Natural killer cell (primary cell): ENCODE measurements around the gene KRT26. TPM values are rescaled to one million over a fixed set of nuclear protein-coding genes. Genes with fewer than 3 reads are reported as not detected.

Experiments used
- ATAC-seq, 3 donors: fragments of 150-1000 bp in 2 of 3; fragments of 200-7000 bp in 1 of 3; cut with Tn5 transposase; 1 replicate in 1 of 3; 2 replicates in 2 of 3; pipeline ENCODE4 v1.10.0; 2021; ENCODE audit warnings: mild to moderate bottlenecking in 2 of 3, moderate library complexity in 2 of 3
- DNase-seq, 2 donors: peaks; one replicate each; pipeline versions ENCODE4 v3.0.0 to v3.0.0-alpha.2; 2013 to 2021; ENCODE audit warnings: mixed read lengths in 1 of 2
- H3K27ac ChIP-seq: one replicate; pipeline ENCODE4 v1.5.1; 2013; ENCODE audit warnings: mild to moderate bottlenecking, low read length
- H3K27me3 ChIP-seq: one replicate; pipeline ENCODE4 v1.6.1; 2013; ENCODE audit warnings: low read length; ENCODE audit not compliant: control insufficient read depth, insufficient read depth
- H3K36me3 ChIP-seq: one replicate; pipeline ENCODE4 v1.6.1; 2013; ENCODE audit warnings: low read length; ENCODE audit not compliant: control insufficient read depth, insufficient read depth
- H3K4me1 ChIP-seq: one replicate; pipeline ENCODE4 v1.6.1; 2013; ENCODE audit warnings: low read length; ENCODE audit not compliant: control insufficient read depth, insufficient read depth
- H3K4me3 ChIP-seq: one replicate; pipeline ENCODE4 v1.5.1; 2013; ENCODE audit warnings: low read length
- H3K9me3 ChIP-seq: one replicate; pipeline ENCODE4 v1.6.1; 2013; ENCODE audit warnings: low read length; ENCODE audit not compliant: control insufficient read depth, insufficient read depth
- H3K27ac Mint-ChIP-seq, 2 donors: one replicate each; pipeline ENCODE4 v1.8.0; 2022; ENCODE audit warnings: mild to moderate bottlenecking in 2 of 2, mixed read lengths in 2 of 2, moderate library complexity in 1 of 2
- H3K27me3 Mint-ChIP-seq, 2 donors: one replicate each; pipeline ENCODE4 v1.8.0; 2022; ENCODE audit warnings: low read depth in 2 of 2, mixed read lengths in 2 of 2
- H3K36me3 Mint-ChIP-seq: one replicate; pipeline ENCODE4 v1.8.0; 2022; ENCODE audit warnings: mixed read lengths
- H3K4me1 Mint-ChIP-seq, 2 donors: one replicate each; pipeline ENCODE4 v1.8.0; 2022; ENCODE audit warnings: mixed read lengths in 2 of 2
- H3K4me3 Mint-ChIP-seq: one replicate; pipeline ENCODE4 v1.8.0; 2022; ENCODE audit warnings: mild to moderate bottlenecking, moderate library complexity, mixed read lengths
- H3K9me3 Mint-ChIP-seq, 2 donors: one replicate each; pipeline ENCODE4 v1.8.0; 2022; ENCODE audit warnings: mixed read lengths in 2 of 2
- WGBS: methylation state at CpG from one replicate; pipeline ENCODE4 v1.1.7; 2013; ENCODE audit warnings: missing lambda C conversion rate; ENCODE audit not compliant: insufficient coverage; 5-methylcytosine and 5-hydroxymethylcytosine counted together
- intact Hi-C: fragments of 100-400 bp; cut with micrococcal nuclease; formaldehyde crosslinking; loops from one replicate; pipeline ENCODE4 v1.14.2; 2022
- total RNA-seq, 4 donors: library from RNA; stranded (reverse); fragments of 120-200 nt in 1 of 4; gene quantifications; one replicate each; pipeline versions ENCODE4 v1.2.3 to v1.2.4, GENCODE V29; 2013 to 2022
- TF ChIP-seq, protein P1 (sequence below): fragments of 200-600 bp; IDR thresholded peaks from one replicate; pipeline ENCODE4 v1.8.0; 2022; ENCODE audit warnings: antibody characterized with exemption

The KRT26 gene
- total RNA-seq, 3 donors from 2014 or later (not counting 1 experiment from before 2014, with no cell fraction given), result not detected

DNA sequence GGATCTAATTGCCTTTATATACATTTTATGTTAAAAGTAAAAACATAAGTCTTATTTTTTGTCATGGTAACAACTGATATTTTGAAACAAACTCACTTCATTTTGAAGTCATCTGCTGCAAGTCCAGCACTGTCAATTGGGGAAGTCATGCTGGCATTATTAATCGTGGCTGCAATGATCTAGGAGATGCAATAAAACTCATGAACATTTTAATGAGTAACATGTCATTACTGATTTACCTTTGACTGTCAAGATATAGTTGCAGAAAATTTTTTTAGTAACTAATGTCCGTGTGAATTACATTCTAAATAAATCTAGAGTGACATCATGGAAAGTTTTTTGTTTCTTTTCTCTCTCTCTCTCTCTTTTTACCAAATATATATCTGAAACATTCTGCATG, 51.1 kb downstream of the KRT26 start:
- no peaks in the 10 kb centered on the region for H3K36me3 ChIP-seq

DNA sequence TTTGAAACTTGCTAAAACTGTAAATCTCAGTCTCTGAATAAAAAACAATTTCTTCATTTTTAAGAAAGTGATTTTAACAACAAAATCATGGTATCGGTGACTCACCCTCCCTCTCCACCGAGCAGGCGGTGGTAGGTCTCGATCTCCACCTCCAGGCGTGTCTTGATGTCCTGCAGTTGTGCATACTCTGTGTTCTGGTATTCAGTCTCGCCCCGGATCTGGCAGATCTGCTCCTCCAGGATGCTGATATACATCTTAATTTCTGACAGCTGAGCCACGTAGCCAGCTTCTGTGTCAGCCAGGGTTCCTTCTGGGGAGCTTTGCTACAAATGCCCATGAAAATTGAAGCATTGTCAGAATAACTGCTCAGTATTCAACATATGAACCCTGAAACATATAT, 53.1 kb downstream of the KRT26 start:
- Mint-ChIP-seq H3K27me3 (peaks cover 38 to 51% of the 10 kb centered on the region in 2 donors), H3K36me3 (no peaks in the 10 kb centered on the region), H3K4me1 (no peaks in the 10 kb centered on the region), H3K9me3 (no peaks in the 10 kb centered on the region), H3K4me3 (no peak overlapping the region), H3K27ac (no peak overlapping the region)
- intact Hi-C loops, result no loop called here
- ATAC-seq (no peak), DNase-seq (no peak)
- H3K36me3 ChIP-seq, result no peaks in the 10 kb centered on the region
- no peaks in the 10 kb centered on the region for H3K4me1 ChIP-seq
- no peak overlapping the region for H3K27ac ChIP-seq
- WGBS, result 67% methylated on average over 8 of the region's 8 CpGs
- no peak overlapping the region for H3K4me3 ChIP-seq
- TF ChIP-seq, protein P1, sequence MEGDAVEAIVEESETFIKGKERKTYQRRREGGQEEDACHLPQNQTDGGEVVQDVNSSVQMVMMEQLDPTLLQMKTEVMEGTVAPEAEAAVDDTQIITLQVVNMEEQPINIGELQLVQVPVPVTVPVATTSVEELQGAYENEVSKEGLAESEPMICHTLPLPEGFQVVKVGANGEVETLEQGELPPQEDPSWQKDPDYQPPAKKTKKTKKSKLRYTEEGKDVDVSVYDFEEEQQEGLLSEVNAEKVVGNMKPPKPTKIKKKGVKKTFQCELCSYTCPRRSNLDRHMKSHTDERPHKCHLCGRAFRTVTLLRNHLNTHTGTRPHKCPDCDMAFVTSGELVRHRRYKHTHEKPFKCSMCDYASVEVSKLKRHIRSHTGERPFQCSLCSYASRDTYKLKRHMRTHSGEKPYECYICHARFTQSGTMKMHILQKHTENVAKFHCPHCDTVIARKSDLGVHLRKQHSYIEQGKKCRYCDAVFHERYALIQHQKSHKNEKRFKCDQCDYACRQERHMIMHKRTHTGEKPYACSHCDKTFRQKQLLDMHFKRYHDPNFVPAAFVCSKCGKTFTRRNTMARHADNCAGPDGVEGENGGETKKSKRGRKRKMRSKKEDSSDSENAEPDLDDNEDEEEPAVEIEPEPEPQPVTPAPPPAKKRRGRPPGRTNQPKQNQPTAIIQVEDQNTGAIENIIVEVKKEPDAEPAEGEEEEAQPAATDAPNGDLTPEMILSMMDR, result no peak
- no peaks in the 10 kb centered on the region for H3K9me3 ChIP-seq
- peaks cover 3% of the 10 kb centered on the region for H3K27me3 ChIP-seq

More for the DNA sequence above, 51.1 kb downstream of the KRT26 start:
- Histone ChIP-seq H3K4me1 (no peaks in the 10 kb centered on the region), H3K27me3 (peaks cover 3% of the 10 kb centered on the region), H3K4me3 (no peak overlapping the region), H3K9me3 (no peaks in the 10 kb centered on the region), H3K27ac (no peak overlapping the region)
- no peak overlapping the region for H3K4me3 Mint-ChIP-seq
- no peaks in the 10 kb centered on the region for H3K36me3 Mint-ChIP-seq
- H3K4me1 Mint-ChIP-seq, result no peaks in the 10 kb centered on the region
- 63% methylated on average over 1 of the region's 2 CpGs for WGBS
- no peaks in the 10 kb centered on the region for H3K9me3 Mint-ChIP-seq
- ATAC-seq, result no peak
- no peak overlapping the region for H3K27ac Mint-ChIP-seq
- no peak for DNase-seq
- intact Hi-C loops, result no loop called here
- H3K27me3 Mint-ChIP-seq, result peaks cover 35 to 48% of the 10 kb centered on the region in 2 donors
- TF ChIP-seq, protein P1, result no peak

DNA sequence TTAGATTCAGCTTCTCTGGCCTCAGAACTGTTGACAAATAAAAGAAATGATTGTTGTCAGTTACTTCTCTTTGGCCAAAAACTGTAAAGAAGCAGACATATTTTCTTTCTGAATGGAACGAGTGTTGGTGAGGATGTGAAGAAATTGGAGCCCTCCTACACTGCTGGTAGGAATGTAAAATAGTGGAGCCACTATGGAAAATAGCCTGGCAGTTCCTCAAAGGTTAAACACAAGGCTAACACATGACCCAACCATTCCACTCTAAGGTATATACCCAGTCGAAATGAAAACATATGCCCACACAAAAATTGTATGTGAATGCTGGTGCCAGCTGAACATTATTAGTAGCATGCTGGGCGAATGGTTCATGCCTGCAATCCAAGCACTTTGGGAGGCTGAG, 54.2 kb downstream of the KRT26 start:
- Mint-ChIP-seq H3K36me3 (no peaks in the 10 kb centered on the region), H3K27me3 (peaks cover 28 to 39% of the 10 kb centered on the region in 2 donors), H3K4me1 (no peaks in the 10 kb centered on the region), H3K9me3 (no peaks in the 10 kb centered on the region), H3K27ac (no peak overlapping the region), H3K4me3 (no peak overlapping the region)
- intact Hi-C loops, result no loop called here
- TF ChIP-seq, protein P1, result no peak
- ATAC-seq, result no peak
- Histone ChIP-seq H3K4me1 (no peaks in the 10 kb centered on the region), H3K9me3 (no peaks in the 10 kb centered on the region), H3K36me3 (no peaks in the 10 kb centered on the region), H3K4me3 (no peak overlapping the region), H3K27ac (no peak overlapping the region), H3K27me3 (peaks cover 3% of the 10 kb centered on the region)
- DNase-seq, result no peak
- 73% methylated on average over 3 of the region's 3 CpGs for WGBS

Other genes starting within 250 kb of the KRT26 start
- 1 to 10 TPM; 3.2 to 8.0 (median 6.6) TPM for gene CCR7, start 206.7 kb downstream of the KRT26 start, total RNA-seq
- gene SMARCE1, start 124.4 kb downstream of the KRT26 start, total RNA-seq, result 100 to 1,000 TPM in 2 of 3 donors, 10 to 100 TPM in 1; 87.8 to 102 (median 101) TPM
- gene KRT222, start 107.0 kb downstream of the KRT26 start, total RNA-seq, result not detected
- not detected for gene KRT24, start 68.4 kb downstream of the KRT26 start, total RNA-seq
- gene KRT25, start 16.9 kb downstream of the KRT26 start, total RNA-seq, result not detected
- not detected for gene KRT27, start 10.3 kb upstream of the KRT26 start, total RNA-seq
- not detected for gene KRT28, start 27.8 kb upstream of the KRT26 start, total RNA-seq
- gene KRT10, start 50.4 kb upstream of the KRT26 start, total RNA-seq, result 10 to 100 TPM; 23.6 to 35.9 (median 25.5) TPM
- gene KRT12, start 95.0 kb upstream of the KRT26 start, total RNA-seq, result not detected
- gene KRT20, start 113.0 kb upstream of the KRT26 start, total RNA-seq, result not detected
- under 1 TPM in 1 of 3 donors, not detected in 2; 0.83 TPM for gene KRT23, start 165.4 kb upstream of the KRT26 start, total RNA-seq
- not detected for gene KRT39, start 194.7 kb upstream of the KRT26 start, total RNA-seq
- gene KRT40, start 212.1 kb upstream of the KRT26 start, total RNA-seq, result not detected
- not detected for gene KRTAP3-3, start 222.0 kb upstream of the KRT26 start, total RNA-seq
- not detected for gene KRTAP3-2, start 227.7 kb upstream of the KRT26 start, total RNA-seq
- not detected for gene KRTAP3-1, start 236.9 kb upstream of the KRT26 start, total RNA-seq